ENCODE measurements around the gene INTS1. TPM values are rescaled to one million over a fixed set of nuclear protein-coding genes. Genes with fewer than 3 reads are reported as not detected.

INTS1 gene
- 85.1 and 95.2 TPM in 2 replicates for total RNA-seq (2014; rRNA removed; shearing (Covaris generic))

GRCh38 chr7:1503816-1504775, at the start of gene INTS1:
INTS1 (minus strand) TSS chr7:1504389; CDS start chr7:1503960, 429 bp downstream.

DNA sequence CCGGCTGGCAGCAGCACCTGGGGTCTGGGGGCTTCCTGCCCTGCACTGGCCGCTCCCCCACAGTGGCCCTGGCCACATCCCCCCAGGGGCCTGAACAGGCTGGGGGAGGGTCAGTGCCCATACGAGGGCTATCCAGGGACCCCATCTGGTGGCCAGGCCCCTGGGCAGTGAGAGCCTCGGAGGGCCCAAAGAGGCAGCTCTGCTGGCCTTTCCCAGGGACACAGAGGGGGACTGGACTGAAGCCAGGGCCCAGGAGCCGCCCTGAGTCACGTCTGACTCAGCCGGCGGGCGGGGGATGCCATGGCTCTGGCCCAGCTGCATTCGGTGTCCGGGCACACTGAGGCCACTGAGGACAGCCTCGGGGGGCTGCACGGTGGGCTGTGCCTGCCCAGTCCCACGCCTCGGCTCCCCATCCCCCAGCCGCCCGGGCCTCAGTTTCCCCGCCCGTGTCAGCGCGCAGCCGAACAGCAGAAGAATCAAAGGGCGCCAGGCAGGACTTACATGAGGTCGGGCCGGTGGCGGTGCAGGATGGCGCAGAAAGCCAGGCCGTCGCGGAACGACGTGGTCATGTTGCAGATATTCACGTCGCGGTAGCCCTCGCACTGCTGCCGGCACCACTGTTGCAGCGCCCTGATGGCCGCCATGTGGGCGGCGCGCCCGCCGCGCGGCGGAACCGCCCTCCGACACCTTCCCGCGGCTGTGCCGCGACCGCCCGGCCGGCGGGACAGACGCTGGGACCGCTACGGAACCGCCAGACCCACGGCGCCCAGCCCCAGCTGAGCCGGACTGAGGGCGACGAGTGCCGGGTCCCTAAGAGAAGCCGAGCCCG, 45.3 kb downstream of the INTS1 start, which contains the start of gene MICALL2:
Gene MICALL2, minus strand, starts transcription at position 788 of the 829 bp plus-strand sequence. Its CDS starts 144 bp downstream, at position 644.

Other genes starting within 250 kb of the INTS1 start
- gene MICALL2, start 44.9 kb downstream of the INTS1 start, total RNA-seq (2014; rRNA removed; shearing (Covaris generic)), result 18.1 and 20.7 TPM in 2 replicates
- 66.9 and 73.6 TPM in 2 replicates for gene MAFK, start 26.3 kb upstream of the INTS1 start, total RNA-seq (2014; rRNA removed; shearing (Covaris generic))
- gene TMEM184A, start 51.8 kb upstream of the INTS1 start, total RNA-seq (2014; rRNA removed; shearing (Covaris generic)), result 1.6 and 1.7 TPM in 2 replicates
- gene PSMG3, start 65.6 kb upstream of the INTS1 start, total RNA-seq (2014; rRNA removed; shearing (Covaris generic)), result 146 and 165 TPM in 2 replicates
- gene ELFN1, start 165.9 kb upstream of the INTS1 start, total RNA-seq (2014; rRNA removed; shearing (Covaris generic)), result 0.24 and 0.60 TPM in 2 replicates

All from A375 (cell line).